Activated CD4-positive, alpha-beta memory T cell treated with anti-CD3 and anti-CD28 coated beads, Interleukin-2, amount 10 ng/mL, durations not matched to agents 7 days and 5 days (primary cell): ENCODE measurements around the gene PRR23B. TPM values are rescaled to one million over a fixed set of nuclear protein-coding genes. Genes with fewer than 3 reads are reported as not detected.

ENCODE experiments used
- total RNA-seq, 2 experiments: library from RNA; stranded (reverse); gene quantifications; one replicate each; pipeline ENCODE4 v1.2.3, GENCODE V29; 2021

The PRR23B gene
- total RNA-seq, 2 experiments from 2014 or later = not detected

Other genes with a start within 250 kb of the PRR23B start
- gene PIK3CB, start 186.0 kb downstream of the PRR23B start, total RNA-seq = 10 to 100 TPM; 13.5 to 14.4 TPM
- gene FOXL2, start 73.8 kb downstream of the PRR23B start, total RNA-seq = not detected
- not detected for gene FOXL2NB, start 73.7 kb downstream of the PRR23B start, total RNA-seq
- not detected for gene PRR23A, start 14.7 kb downstream of the PRR23B start, total RNA-seq
- not detected for gene PRR23C, start 24.0 kb upstream of the PRR23B start, total RNA-seq